SJSA1 (cell line): ENCODE results near the gene EHD2. TPM values are rescaled to one million over a fixed set of nuclear protein-coding genes. Genes with fewer than 3 reads are reported as not detected.
"Not testable (repeated sequence)": the region's sequence is repeated elsewhere in the genome, so short reads cannot be mapped to it uniquely, and the experiment has no call there.

Experiments
- DNase-seq, 2 experiments: peaks; one replicate each; pipeline ENCODE4 v3.0.0-alpha.2; 2015 to 2020; ENCODE audit warnings: low spot score in 2 of 2, low read depth in 1 of 2
- H3K27ac ChIP-seq: fragments of 250-450 bp; sonication (Bioruptor Pico); 2 replicates; pipeline ENCODE4 v1.5.1; 2020; ENCODE audit warnings: mild to moderate bottlenecking, moderate library complexity
- H3K27me3 ChIP-seq: fragments of 250-450 bp; sonication (Bioruptor Pico); replicated peaks from 2 replicates; pipeline ENCODE4 v1.5.1; 2020; ENCODE audit warnings: mild to moderate bottlenecking, moderate library complexity
- H3K36me3 ChIP-seq: fragments of 250-450 bp; sonication (Bioruptor Pico); 2 replicates; pipeline ENCODE4 v1.5.1; 2020; ENCODE audit warnings: mild to moderate bottlenecking
- H3K4me1 ChIP-seq: fragments of 250-450 bp; sonication (Bioruptor Pico); replicated peaks from 2 replicates; pipeline ENCODE4 v1.6.1; 2021; ENCODE audit warnings: mild to moderate bottlenecking
- H3K4me3 ChIP-seq: fragments of 250-450 bp; sonication (Bioruptor Pico); 2 replicates; pipeline ENCODE4 v1.5.1; 2020; ENCODE audit warnings: mild to moderate bottlenecking
- H3K9me3 ChIP-seq: fragments of 250-450 bp; sonication (Bioruptor Pico); replicated peaks from 2 replicates; pipeline ENCODE4 v1.5.1; 2020; ENCODE audit warnings: mild to moderate bottlenecking
- total RNA-seq: library from RNA; depleted of rRNA; stranded (reverse); fragments of >200 nt; shearing (Covaris generic); gene quantifications from 2 replicates; pipeline ENCODE4 v1.2.3, GENCODE V29; 2014

Gene EHD2
- total RNA-seq, 1 experiment from 2014 or later, result 35.9 TPM

GRCh38 chr19:47714339-47714738 lies 1.1 kb downstream of the EHD2 start:
- Histone ChIP-seq H3K4me1 (peaks cover 37% of the 10 kb centered on the region), H3K36me3 (peaks cover 41% of the 10 kb centered on the region), H3K9me3 (no peaks in the 10 kb centered on the region), H3K4me3 (peak overlapping the region; percentile 86), H3K27me3 (no peaks in the 10 kb centered on the region), H3K27ac (no peak overlapping the region)
- no peak for DNase-seq

- not testable (repeated sequence) for H3K27ac ChIP-seq, H3K9me3 ChIP-seq, DNase-seq, H3K27me3 ChIP-seq
- peaks cover 42% of the 10 kb centered on the region for H3K4me1 ChIP-seq
- H3K4me3 ChIP-seq, result peak overlapping the region; percentile 86
- peaks cover 41% of the 10 kb centered on the region for H3K36me3 ChIP-seq
Measured at GRCh38 chr19:47714855-47715254, 1.6 kb downstream of the EHD2 start.

- Histone ChIP-seq H3K36me3 (peaks cover 56% of the 10 kb centered on the region), H3K27me3 (no peaks in the 10 kb centered on the region)
Measured at GRCh38 chr19:47716270-47716937, 3.2 kb downstream of the EHD2 start.

GRCh38 chr19:47718415-47719046 lies 5.3 kb downstream of the EHD2 start:
- H3K27me3 ChIP-seq, H3K4me3 ChIP-seq, DNase-seq, H3K9me3 ChIP-seq: not testable (repeated sequence)
- H3K36me3 ChIP-seq, result peaks cover 70% of the 10 kb centered on the region
- peak overlapping the region; percentile 59 for H3K27ac ChIP-seq
- peaks cover 77% of the 10 kb centered on the region for H3K4me1 ChIP-seq

More at GRCh38 chr19:47716270-47716937, 3.2 kb downstream of the EHD2 start:
- Histone ChIP-seq H3K9me3 (no peaks in the 10 kb centered on the region), H3K27ac (no peak overlapping the region), H3K4me3 (no peak overlapping the region), H3K4me1 (peaks cover 58% of the 10 kb centered on the region)
- DNase-seq, result no peak

- DNase-seq, result peak; percentile 95 to 98
- Histone ChIP-seq H3K27ac (peak overlapping the region; percentile 59), H3K9me3 (no peaks in the 10 kb centered on the region), H3K4me3 (no peak overlapping the region), H3K4me1 (peaks cover 74% of the 10 kb centered on the region), H3K36me3 (peaks cover 76% of the 10 kb centered on the region), H3K27me3 (no peaks in the 10 kb centered on the region)
Measured at GRCh38 chr19:47719047-47719859, 6.0 kb downstream of the EHD2 start.

GRCh38 chr19:47720669-47721422 lies 7.6 kb downstream of the EHD2 start:
- Histone ChIP-seq H3K4me1 (peaks cover 65% of the 10 kb centered on the region), H3K4me3 (no peak overlapping the region), H3K27ac (no peak overlapping the region), H3K27me3 (no peaks in the 10 kb centered on the region), H3K9me3 (no peaks in the 10 kb centered on the region), H3K36me3 (peaks cover 78% of the 10 kb centered on the region)
- no peak for DNase-seq

- H3K4me1 ChIP-seq, result peaks cover 79% of the 10 kb centered on the region
- no peaks in the 10 kb centered on the region for H3K27me3 ChIP-seq
- DNase-seq, result no peak
- peak overlapping the region; percentile 81 for H3K27ac ChIP-seq
- no peak overlapping the region for H3K4me3 ChIP-seq
- H3K9me3 ChIP-seq, result no peaks in the 10 kb centered on the region
- peaks cover 79% of the 10 kb centered on the region for H3K36me3 ChIP-seq
Measured at GRCh38 chr19:47723581-47723940, 10.3 kb downstream of the EHD2 start.

GRCh38 chr19:47725759-47726401 lies 12.7 kb downstream of the EHD2 start:
- no peak overlapping the region for H3K4me3 ChIP-seq
- H3K27ac ChIP-seq, result peak overlapping the region; percentile 21; the same call in 1 of the 2 replicates
- H3K4me1 ChIP-seq, result peaks cover 71% of the 10 kb centered on the region
- peaks cover 89% of the 10 kb centered on the region for H3K36me3 ChIP-seq
- no peaks in the 10 kb centered on the region for H3K27me3 ChIP-seq
- DNase-seq, result no peak
- no peaks in the 10 kb centered on the region for H3K9me3 ChIP-seq

GRCh38 chr19:47726467-47726866 lies 13.2 kb downstream of the EHD2 start:
- DNase-seq, result peak in 1 of 2 experiments; percentile 44
- Histone ChIP-seq H3K27me3 (no peaks in the 10 kb centered on the region), H3K36me3 (peaks cover 86% of the 10 kb centered on the region), H3K4me3 (no peak overlapping the region), H3K27ac (peak overlapping the region; percentile 37), H3K9me3 (no peaks in the 10 kb centered on the region), H3K4me1 (peaks cover 65% of the 10 kb centered on the region)

- H3K27me3 ChIP-seq, DNase-seq, H3K4me3 ChIP-seq, H3K9me3 ChIP-seq, H3K27ac ChIP-seq: not testable (repeated sequence)
- Histone ChIP-seq H3K4me1 (peaks cover 49% of the 10 kb centered on the region), H3K36me3 (peaks cover 86% of the 10 kb centered on the region)
Measured at GRCh38 chr19:47728295-47728694, 15.1 kb downstream of the EHD2 start.

GRCh38 chr19:47729468-47729798 lies 16.2 kb downstream of the EHD2 start:
- no peak overlapping the region for H3K4me3 ChIP-seq
- H3K27ac ChIP-seq, result peak overlapping the region; percentile 50
- H3K9me3 ChIP-seq, result no peaks in the 10 kb centered on the region
- DNase-seq, result peak; percentile 82 to 91
- peaks cover 87% of the 10 kb centered on the region for H3K36me3 ChIP-seq
- peaks cover 43% of the 10 kb centered on the region for H3K4me1 ChIP-seq
- H3K27me3 ChIP-seq, result no peaks in the 10 kb centered on the region

GRCh38 chr19:47729799-47730520 lies 16.7 kb downstream of the EHD2 start:
- Histone ChIP-seq H3K4me3 (no peak overlapping the region), H3K27ac (peak overlapping the region; percentile 50)
- no peak for DNase-seq

GRCh38 chr19:47730521-47730889 lies 17.3 kb downstream of the EHD2 start:
- peaks cover 43% of the 10 kb centered on the region for H3K4me1 ChIP-seq
- H3K27ac ChIP-seq, result no peak overlapping the region
- no peaks in the 10 kb centered on the region for H3K27me3 ChIP-seq
- no peak overlapping the region for H3K4me3 ChIP-seq
- no peak for DNase-seq
- no peaks in the 10 kb centered on the region for H3K9me3 ChIP-seq
- H3K36me3 ChIP-seq, result peaks cover 89% of the 10 kb centered on the region

More at GRCh38 chr19:47729799-47730520, 16.7 kb downstream of the EHD2 start:
- Histone ChIP-seq H3K9me3 (no peaks in the 10 kb centered on the region), H3K4me1 (peaks cover 43% of the 10 kb centered on the region), H3K36me3 (peaks cover 89% of the 10 kb centered on the region), H3K27me3 (no peaks in the 10 kb centered on the region)
